ENCODE data around the gene STX7.
A peak's percentile ranks its signal among the peaks of the same experiment; 100 is the strongest.

Gene STX7

GRCh38 chr6:132476688-132477087 lies 36.2 kb downstream of the STX7 start:
- DNase-seq (ENCODE audit: low read depth) = no peak

- DNase-seq (ENCODE audit: low read depth) = no peak
Observed at GRCh38 chr6:132475925-132476324, 37.0 kb downstream of the STX7 start.

- no peak for DNase-seq (ENCODE audit: low read depth)
Observed at GRCh38 chr6:132471787-132472186, 41.1 kb downstream of the STX7 start.

- peak; percentile 72 for DNase-seq (ENCODE audit: low read depth)
Observed at GRCh38 chr6:132466952-132467351, 46.0 kb downstream of the STX7 start.

- no peak for DNase-seq (ENCODE audit: low read depth)
Observed at GRCh38 chr6:132465530-132466485, 47.1 kb downstream of the STX7 start.

GRCh38 chr6:132464538-132465256 lies 48.2 kb downstream of the STX7 start:
- peak; percentile 66 for DNase-seq (ENCODE audit: low read depth)

- DNase-seq (ENCODE audit: low read depth) = no peak
Observed at GRCh38 chr6:132461958-132462357, 51.0 kb downstream of the STX7 start.

- no peak for DNase-seq (ENCODE audit: low read depth)
Observed at GRCh38 chr6:132459605-132459952, 53.3 kb downstream of the STX7 start.

GRCh38 chr6:132458887-132459604 lies 53.9 kb downstream of the STX7 start:
- DNase-seq (ENCODE audit: low read depth) = no peak

GRCh38 chr6:132456700-132457143 lies 56.2 kb downstream of the STX7 start:
- DNase-seq (ENCODE audit: low read depth) = peak; percentile 23

GRCh38 chr6:132446855-132447241 lies 66.1 kb downstream of the STX7 start:
- DNase-seq (ENCODE audit: low read depth) = no peak

GRCh38 chr6:132446141-132446854 lies 66.6 kb downstream of the STX7 start:
- DNase-seq (ENCODE audit: low read depth) = peak; percentile 30

- DNase-seq (ENCODE audit: low read depth) = peak; percentile 95
Observed at GRCh38 chr6:132445201-132445951, 67.5 kb downstream of the STX7 start.

- DNase-seq (ENCODE audit: low read depth) = peak; percentile 76
Observed at GRCh38 chr6:132443206-132443605, 69.7 kb downstream of the STX7 start.

- no peak for DNase-seq (ENCODE audit: low read depth)
Observed at GRCh38 chr6:132430110-132430509, 82.8 kb downstream of the STX7 start.

GRCh38 chr6:132425176-132425575 lies 87.7 kb downstream of the STX7 start:
- no peak for DNase-seq (ENCODE audit: low read depth)

- DNase-seq (ENCODE audit: low read depth) = no peak
Observed at GRCh38 chr6:132423839-132424238, 89.1 kb downstream of the STX7 start.

- DNase-seq (ENCODE audit: low read depth) = no peak
Observed at GRCh38 chr6:132418235-132418965, 94.5 kb downstream of the STX7 start.

- DNase-seq (ENCODE audit: low read depth) = peak; percentile 50
Observed at GRCh38 chr6:132414761-132415160, 98.2 kb downstream of the STX7 start.

- DNase-seq (ENCODE audit: low read depth) = no peak
Observed at GRCh38 chr6:132414322-132414721, 98.6 kb downstream of the STX7 start.

GRCh38 chr6:132413499-132413802 lies 99.5 kb downstream of the STX7 start:
- DNase-seq (ENCODE audit: low read depth) = peak; percentile 35

Measured in EH (cell line).